ENCODE results near the gene DES. TPM values are rescaled to one million over a fixed set of nuclear protein-coding genes. Genes with fewer than 3 reads are reported as not detected.

DES gene
- total and polyA plus RNA-seq, 4 donors, result 23.9 to 108 (median 57.9) TPM

- ATAC-seq (ENCODE audit: insufficient read depth, low FRiP score) (no peak), DNase-seq (peak; percentile 85 to 90 (median 86))
- no peak overlapping the region for H3K9ac ChIP-seq (ENCODE audit: insufficient read depth in 1 of 2, low read length in 2 of 2)
- H3K36me3 ChIP-seq (ENCODE audit: control insufficient read depth in 4 of 4, insufficient read depth in 4 of 4, low read length in 4 of 4), result no peaks in the 10 kb centered on the region
- peaks cover 0 to 24% (median 7%) of the 10 kb centered on the region in 5 donors for H3K4me1 ChIP-seq (ENCODE audit: control insufficient read depth in 5 of 5, insufficient read depth in 5 of 5, low read length in 5 of 5)
- no peak for TF ChIP-seq CTCF (IDR thresholded peaks at IDR 0.05; ENCODE audit: control extremely low read depth, extremely low read depth)
- 24% methylated on average over 10 to 11 of the region's 11 CpGs for WGBS, 2 donors
- H3K27me3 ChIP-seq (ENCODE audit: control insufficient read depth in 3 of 3, insufficient read depth in 3 of 3, low read length in 2 of 3), result no peaks in the 10 kb centered on the region
- H3K27ac ChIP-seq (ENCODE audit: low read depth in 1 of 2, low read length in 1 of 2), result peak overlapping the region in 1 of 2 donors; percentile 86
- no peak overlapping the region for H3K4me3 ChIP-seq
- no peaks in the 10 kb centered on the region for H3K9me3 ChIP-seq (ENCODE audit: control insufficient read depth in 4 of 4, insufficient read depth in 3 of 4, low read length in 3 of 4)
These were observed 42.9 kb downstream of the DES start for GRCh38 chr2:219461047-219461514.

GRCh38 chr2:219461669-219462068 is 43.5 kb downstream of the DES start:
- no peak for TF ChIP-seq CTCF (IDR thresholded peaks at IDR 0.05; ENCODE audit: control extremely low read depth, extremely low read depth)
- H3K9ac ChIP-seq (ENCODE audit: insufficient read depth in 1 of 2, low read length in 2 of 2), result no peak overlapping the region
- no peaks in the 10 kb centered on the region for H3K9me3 ChIP-seq (ENCODE audit: control insufficient read depth in 4 of 4, insufficient read depth in 3 of 4, low read length in 3 of 4)
- ATAC-seq (ENCODE audit: insufficient read depth, low FRiP score), result no peak
- H3K27me3 ChIP-seq (ENCODE audit: control insufficient read depth in 3 of 3, insufficient read depth in 3 of 3, low read length in 2 of 3), result no peaks in the 10 kb centered on the region
- peak overlapping the region in 1 of 2 donors; percentile 86 for H3K27ac ChIP-seq (ENCODE audit: low read depth in 1 of 2, low read length in 1 of 2)
- WGBS, 2 donors, result 83 to 89% methylated on average over 13 to 14 of the region's 14 CpGs
- H3K36me3 ChIP-seq (ENCODE audit: control insufficient read depth in 4 of 4, insufficient read depth in 4 of 4, low read length in 4 of 4), result peaks cover 0 to 4% (median under 1%) of the 10 kb centered on the region in 4 donors
- no peak for DNase-seq
- peaks cover 0 to 24% (median 7%) of the 10 kb centered on the region in 5 donors for H3K4me1 ChIP-seq (ENCODE audit: control insufficient read depth in 5 of 5, insufficient read depth in 5 of 5, low read length in 5 of 5)
- H3K4me3 ChIP-seq, result no peak overlapping the region

GRCh38 chr2:219462349-219462748 is 44.2 kb downstream of the DES start:
- TF ChIP-seq CTCF (IDR thresholded peaks at IDR 0.05; ENCODE audit: control extremely low read depth, extremely low read depth), result no peak
- H3K27me3 ChIP-seq (ENCODE audit: control insufficient read depth in 3 of 3, insufficient read depth in 3 of 3, low read length in 2 of 3), result no peaks in the 10 kb centered on the region
- H3K9ac ChIP-seq (ENCODE audit: insufficient read depth in 1 of 2, low read length in 2 of 2), result no peak overlapping the region
- peaks cover 0 to 24% (median 7%) of the 10 kb centered on the region in 5 donors for H3K4me1 ChIP-seq (ENCODE audit: control insufficient read depth in 5 of 5, insufficient read depth in 5 of 5, low read length in 5 of 5)
- H3K9me3 ChIP-seq (ENCODE audit: control insufficient read depth in 4 of 4, insufficient read depth in 3 of 4, low read length in 3 of 4), result no peaks in the 10 kb centered on the region
- H3K27ac ChIP-seq (ENCODE audit: low read depth in 1 of 2, low read length in 1 of 2), result no peak overlapping the region
- no peak for ATAC-seq (ENCODE audit: insufficient read depth, low FRiP score)
- no peak for DNase-seq
- no peak overlapping the region for H3K4me3 ChIP-seq
- H3K36me3 ChIP-seq (ENCODE audit: control insufficient read depth in 4 of 4, insufficient read depth in 4 of 4, low read length in 4 of 4), result peaks cover 0 to 7% (median under 1%) of the 10 kb centered on the region in 4 donors
- WGBS, 2 donors, result 88 to 93% methylated on average over 9 of the region's 9 CpGs

Measured in lung (tissue), 12 donors.